ENCODE data around the gene CXXC5. TPM values are rescaled to one million over a fixed set of nuclear protein-coding genes. Genes with fewer than 3 reads are reported as not detected.

The CXXC5 gene
- total RNA-seq, 4 donors from 2014 or later, result 26.5 to 50.7 (median 36.2) TPM

GRCh38 chr5:139681112-139681458, 32.9 kb downstream of the CXXC5 start:
- intact Hi-C loops (cut with DNase I; ENCODE audit: low total_unique reads), result no loop called here
- peaks cover 0 to 5% (median 0%) of the 10 kb centered on the region in 4 donors for H3K36me3 ChIP-seq
- H3K27ac ChIP-seq, result no peak overlapping the region
- TF ChIP-seq EP300 (IDR thresholded peaks at IDR 0.05; ENCODE audit: low read depth) (no peak), POLR2A (IDR thresholded peaks at IDR 0.05) (no peak), POLR2AphosphoS5 (IDR thresholded peaks at IDR 0.05) (no peak), CTCF (IDR thresholded peaks at IDR 0.05) (no peak)
- H3K4me1 ChIP-seq, result peaks cover 0 to 16% (median 7%) of the 10 kb centered on the region in 4 donors
- 96% methylated on average over 22 of the region's 22 CpGs; no CpG with 5 or more reads in 1 of the 2 donors for WGBS, 2 donors (ENCODE audit: low coverage in 1 of 2)
- in situ Hi-C loops (cut with MboI; ENCODE audit: low pct_ligation_motif_present in 1 of 4, low pct_unique_long_range_greater_than_20kb in 1 of 4, low sequenced_read_pairs in 3 of 4), result no loop called here
- no peaks in the 10 kb centered on the region for H3K27me3 ChIP-seq
- no peaks in the 10 kb centered on the region for H3K9me3 ChIP-seq
- DNase-seq, result no peak
- H3K4me3 ChIP-seq, result no peak overlapping the region

GRCh38 chr5:139681466-139681865, 33.3 kb downstream of the CXXC5 start:
- H3K36me3 ChIP-seq, result peaks cover 0 to 5% (median 0%) of the 10 kb centered on the region in 4 donors
- H3K9me3 ChIP-seq, result no peaks in the 10 kb centered on the region
- in situ Hi-C loops (cut with MboI; ENCODE audit: low pct_ligation_motif_present in 1 of 4, low pct_unique_long_range_greater_than_20kb in 1 of 4, low sequenced_read_pairs in 3 of 4) (no loop called here), intact Hi-C loops (cut with DNase I; ENCODE audit: low total_unique reads) (no loop called here)
- TF ChIP-seq POLR2A (IDR thresholded peaks at IDR 0.05) (no peak), POLR2AphosphoS5 (IDR thresholded peaks at IDR 0.05) (no peak), CTCF (IDR thresholded peaks at IDR 0.05) (no peak)
- DNase-seq, result no peak
- H3K27me3 ChIP-seq, result no peaks in the 10 kb centered on the region
- peak overlapping the region in 1 of 4 donors; percentile 25 for H3K27ac ChIP-seq
- H3K4me3 ChIP-seq, result no peak overlapping the region
- H3K4me1 ChIP-seq, result peaks cover 0 to 16% (median 7%) of the 10 kb centered on the region in 4 donors

DNA sequence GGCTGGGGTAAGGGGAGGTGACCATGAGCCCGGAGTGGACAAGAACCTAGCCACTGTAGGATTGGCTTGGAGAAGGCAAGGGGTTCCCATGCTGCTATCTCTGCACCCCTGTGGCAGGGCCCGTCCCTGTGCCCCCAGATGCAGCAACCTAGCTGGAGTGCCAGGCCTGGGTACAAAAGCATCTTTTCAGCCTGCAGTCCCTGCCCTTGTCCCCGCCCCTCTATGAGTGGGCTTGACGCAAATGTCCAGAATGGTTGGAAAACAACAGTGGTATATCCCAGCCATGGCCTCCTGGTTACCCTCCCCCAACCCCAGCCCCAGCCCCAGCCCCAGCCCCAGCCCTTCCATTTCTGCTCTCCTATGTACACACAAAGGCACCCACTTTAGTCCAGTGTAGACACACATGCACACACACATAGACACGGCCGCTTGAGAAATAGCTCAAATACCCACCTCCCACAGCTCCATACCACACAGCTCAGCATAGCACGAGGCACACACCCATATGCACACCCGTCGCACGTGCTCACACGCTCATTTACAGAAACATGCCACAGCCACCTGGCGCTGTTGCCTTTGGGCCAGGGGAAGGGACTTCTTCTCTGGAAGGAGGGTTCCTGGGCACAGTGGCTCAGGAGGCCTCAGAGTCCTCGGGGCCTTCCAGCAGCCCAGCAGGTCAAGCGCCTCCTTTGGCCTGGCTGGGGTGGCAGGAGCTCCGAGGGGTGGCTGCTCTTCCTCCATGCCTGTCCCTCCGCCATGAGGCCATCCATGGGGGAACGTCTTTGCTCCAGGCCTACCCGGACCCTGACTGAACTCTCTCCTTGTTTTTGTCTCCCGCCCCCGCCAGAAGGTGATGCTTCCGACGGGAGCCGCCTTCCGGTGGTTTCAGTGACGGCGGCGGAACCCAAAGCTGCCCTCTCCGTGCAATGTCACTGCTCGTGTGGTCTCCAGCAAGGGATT, 34.1 kb downstream of the CXXC5 start:
- peaks cover 0 to 5% (median 0%) of the 10 kb centered on the region in 4 donors for H3K36me3 ChIP-seq
- in situ Hi-C loops (cut with MboI; ENCODE audit: low pct_ligation_motif_present in 1 of 4, low pct_unique_long_range_greater_than_20kb in 1 of 4, low sequenced_read_pairs in 3 of 4), result no loop called here
- peaks cover 0 to 11% (median 6%) of the 10 kb centered on the region in 4 donors for H3K4me1 ChIP-seq
- peak overlapping the region in 1 of 4 donors; percentile 34 for H3K27ac ChIP-seq
- no peak overlapping the region for H3K4me3 ChIP-seq
- DNase-seq, result no peak
- intact Hi-C loops (cut with DNase I; ENCODE audit: low total_unique reads), result no loop called here
- TF ChIP-seq EP300 (IDR thresholded peaks at IDR 0.05; ENCODE audit: low read depth), result no peak
- no peak for TF ChIP-seq POLR2AphosphoS5 (IDR thresholded peaks at IDR 0.05)
- no peak for TF ChIP-seq POLR2A (IDR thresholded peaks at IDR 0.05)
- TF ChIP-seq CTCF (IDR thresholded peaks at IDR 0.05), result no peak
- H3K27me3 ChIP-seq, result no peaks in the 10 kb centered on the region
- WGBS, 2 donors (ENCODE audit: low coverage in 1 of 2), result 91 to 95% methylated on average over 4 to 26 of the region's 29 CpGs
- no peaks in the 10 kb centered on the region for H3K9me3 ChIP-seq

GRCh38 chr5:139683295-139684271, 35.4 kb downstream of the CXXC5 start:
- TF ChIP-seq EP300 (IDR thresholded peaks at IDR 0.05; ENCODE audit: low read depth), result no peak
- no peak for TF ChIP-seq POLR2A (IDR thresholded peaks at IDR 0.05)
- no peak for TF ChIP-seq CTCF (IDR thresholded peaks at IDR 0.05)
- no peak for TF ChIP-seq POLR2AphosphoS5 (IDR thresholded peaks at IDR 0.05)
- H3K9me3 ChIP-seq, result no peaks in the 10 kb centered on the region
- peaks cover 0 to 5% (median 0%) of the 10 kb centered on the region in 4 donors for H3K36me3 ChIP-seq
- DNase-seq, result no peak
- WGBS, 2 donors (ENCODE audit: low coverage in 1 of 2), result 74 to 75% methylated on average over 6 to 20 of the region's 20 CpGs
- no peaks in the 10 kb centered on the region for H3K27me3 ChIP-seq
- H3K4me3 ChIP-seq, result no peak overlapping the region
- intact Hi-C loops (cut with DNase I; ENCODE audit: low total_unique reads) (no loop called here), in situ Hi-C loops (cut with MboI; ENCODE audit: low pct_ligation_motif_present in 1 of 4, low pct_unique_long_range_greater_than_20kb in 1 of 4, low sequenced_read_pairs in 3 of 4) (no loop called here)
- peaks cover 0 to under 1% (median 0%) of the 10 kb centered on the region in 4 donors for H3K4me1 ChIP-seq
- H3K27ac ChIP-seq, result no peak overlapping the region
